Spleen (tissue), 11 donors: Measurements from ENCODE around the gene SLAIN2. TPM values are rescaled to one million over a fixed set of nuclear protein-coding genes. Genes with fewer than 3 reads are reported as not detected.

ENCODE experiments used
- DNase-seq: peaks from one replicate; pipeline ENCODE4 v3.0.0-alpha.2; 2020
- H3K27ac ChIP-seq, 8 donors: fragments of 200-600 bp; sonication (generic) in 7 of 8; 1 replicate in 4 of 8; 2 replicates in 4 of 8; pipeline versions ENCODE4 v1.5.0 to v1.8.0; 2016 to 2021; ENCODE audit warnings: inconsistent platforms in 4 of 8, mild to moderate bottlenecking in 4 of 8, moderate library complexity in 1 of 8
- H3K27me3 ChIP-seq, 7 donors: fragments of 200-600 bp; sonication (generic) in 6 of 7; replicated peaks in 1 of 7; 1 replicate in 4 of 7; 2 replicates in 3 of 7; pipeline versions ENCODE4 v1.5.0 to v1.8.0; 2016 to 2021; ENCODE audit warnings: inconsistent platforms in 3 of 7, mild to moderate bottlenecking in 1 of 7
- H3K36me3 ChIP-seq, 6 donors: fragments of 200-600 bp; sonication (generic) in 5 of 6; 1 replicate in 4 of 6; 2 replicates in 2 of 6; pipeline versions ENCODE4 v1.5.0 to v1.8.0; 2016 to 2021; ENCODE audit warnings: inconsistent platforms in 2 of 6
- H3K4me1 ChIP-seq, 6 donors: fragments of 200-600 bp; sonication (generic) in 5 of 6; 1 replicate in 3 of 6; 2 replicates in 3 of 6; pipeline versions ENCODE4 v1.5.0 to v1.8.0; 2016 to 2021; ENCODE audit warnings: inconsistent platforms in 3 of 6
- H3K4me3 ChIP-seq, 8 donors: fragments of 200-600 bp; sonication (generic) in 7 of 8; 1 replicate in 4 of 8; 2 replicates in 4 of 8; pipeline versions ENCODE4 v1.5.0 to v1.8.0; 2016 to 2021; ENCODE audit warnings: inconsistent platforms in 4 of 8, mild to moderate bottlenecking in 4 of 8, moderate library complexity in 2 of 8
- H3K9me3 ChIP-seq, 8 donors: fragments of 200-600 bp; sonication (generic) in 7 of 8; 1 replicate in 4 of 8; 2 replicates in 4 of 8; pipeline versions ENCODE4 v1.5.0 to v1.8.0; 2016 to 2021; ENCODE audit warnings: inconsistent platforms in 4 of 8
- CTCF ChIP-seq, 11 experiments: fragments of 200-600 bp in 7 of 11; fragments of 450-650 bp in 4 of 11; sonication (generic) in 4 of 11; IDR thresholded peaks in 8 of 11; conservative IDR thresholded peaks in 3 of 11; 1 replicate in 7 of 11; 2 replicates in 4 of 11; pipeline versions ENCODE4 v1.4.0 to v1.8.0; 2016 to 2021; ENCODE audit warnings: antibody characterized with exemption in 11 of 11, inconsistent platforms in 4 of 11, mild to moderate bottlenecking in 1 of 11
- POLR2A ChIP-seq, 3 donors: fragments of 450-650 bp; IDR thresholded peaks; one replicate each; pipeline ENCODE4 v1.5.1; 2017; ENCODE audit warnings: antibody characterized with exemption in 3 of 3, mild to moderate bottlenecking in 1 of 3
- POLR2AphosphoS5 ChIP-seq, 3 donors: sonication (generic); formaldehyde crosslinking; IDR thresholded peaks; one replicate each; pipeline ENCODE4 v1.5.1; 2017; ENCODE audit warnings: antibody characterized with exemption in 3 of 3
- WGBS, 5 donors: extraction: QIAGEN DNeasy Blood & Tissue Kit in 3 of 5; methylation state at CpG; one replicate each; pipeline versions ENCODE4 v1.1.5 to v1.1.7; 2013 to 2018; 5-methylcytosine and 5-hydroxymethylcytosine counted together
- intact Hi-C: fragments of 100-400 bp; cut with DNase I; formaldehyde crosslinking; loops from one replicate; pipeline ENCODE4 v1.15.0; 2023; ENCODE audit warnings: low total_unique reads
- polyA plus RNA-seq, 3 donors: library from polyadenylated mRNA; stranded (reverse); fragments of 200-250 nt; gene quantifications; one replicate each; pipeline ENCODE4 v1.2.1, GENCODE V29; 2013
- total RNA-seq, 7 donors: library from RNA; depleted of rRNA in 3 of 7; stranded (reverse); fragments of >200 nt in 3 of 7; fragmentation: NEBNext Ultra II Directional in 4 of 7; extraction: Animal tissue kit (Norgen Biotek cat#: 25700) in 4 of 7; gene quantifications; one replicate each; pipeline versions ENCODE4 v1.1.0 to v1.2.1, GENCODE V29; 2016 to 2021
- donor health status: healthy with polysubstance abuse.
- donor health status: DM: no; HTN: no; CAD: no; lungs with moderate emphysema.
- donor health status: DM: no; HTN: no; CAD: no.
- donor health status: Bipolar disorder and iron deficiency.
- donor health status: healthy.
- donor health status: DM: no; HTN: no; CAD: no.
- donor health status: DM: yes; HTN: yes; CAD: no.

The SLAIN2 gene
- total and polyA plus RNA-seq, 10 donors: 6.6 to 69.1 (median 45.1) TPM

GRCh38 chr4:48470570-48470969 is 129.2 kb downstream of the SLAIN2 start:
- no peaks in the 10 kb centered on the region for H3K36me3 ChIP-seq
- no peaks in the 10 kb centered on the region for H3K27me3 ChIP-seq
- no peak for DNase-seq
- TF ChIP-seq CTCF (IDR thresholded peaks at IDR 0.05 in 8 of 11, conservative IDR thresholded peaks at IDR 0.05 in 3 of 11) (no peak), POLR2AphosphoS5 (IDR thresholded peaks at IDR 0.05) (no peak), POLR2A (IDR thresholded peaks at IDR 0.05) (no peak)
- 21 to 70% (median 53%) methylated on average over 2 of the region's 2 CpGs for WGBS, 5 donors
- no peaks in the 10 kb centered on the region for H3K9me3 ChIP-seq
- no peak overlapping the region for H3K27ac ChIP-seq
- H3K4me3 ChIP-seq: no peak overlapping the region
- peaks cover 0 to 4% (median 0%) of the 10 kb centered on the region in 6 donors for H3K4me1 ChIP-seq
- intact Hi-C loops: no loop called here

GRCh38 chr4:48472794-48473193 is 131.5 kb downstream of the SLAIN2 start:
- Histone ChIP-seq H3K27ac (no peak overlapping the region), H3K36me3 (no peaks in the 10 kb centered on the region), H3K9me3 (no peaks in the 10 kb centered on the region), H3K27me3 (no peaks in the 10 kb centered on the region), H3K4me1 (no peaks in the 10 kb centered on the region), H3K4me3 (no peak overlapping the region)
- no peak for DNase-seq
- intact Hi-C loops: no loop called here
- WGBS, 5 donors: 73 to 89% (median 78%) methylated on average over 1 of the region's 1 CpG
- TF ChIP-seq POLR2A (IDR thresholded peaks at IDR 0.05) (no peak), CTCF (IDR thresholded peaks at IDR 0.05 in 8 of 11, conservative IDR thresholded peaks at IDR 0.05 in 3 of 11) (no peak), POLR2AphosphoS5 (IDR thresholded peaks at IDR 0.05) (no peak)

DNA sequence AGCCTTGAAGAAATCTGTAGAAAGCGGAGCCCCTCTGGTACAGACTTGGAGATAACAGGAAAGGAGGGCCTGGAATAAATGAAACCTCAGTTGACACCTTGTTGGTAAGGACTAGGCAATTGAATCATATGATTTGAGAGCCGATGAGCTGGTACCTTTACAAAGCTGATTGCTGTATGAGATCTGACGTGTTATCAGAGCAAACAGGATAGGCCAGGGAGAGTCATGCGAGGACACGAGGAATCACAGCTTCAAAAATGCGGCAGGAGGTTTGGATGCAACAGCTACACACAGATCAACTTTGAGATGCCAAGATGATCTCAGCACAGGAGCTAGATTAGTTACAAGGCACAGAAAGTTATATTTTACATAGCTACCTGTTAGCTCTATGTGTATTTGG is 134.4 kb downstream of the SLAIN2 start:
- intact Hi-C loops: no loop called here
- WGBS, 5 donors: 93 to 97% (median 94%) methylated on average over 6 of the region's 6 CpGs
- Histone ChIP-seq H3K27ac (no peak overlapping the region), H3K4me3 (no peak overlapping the region), H3K27me3 (peaks cover 0 to 14% (median 4%) of the 10 kb centered on the region in 7 donors), H3K4me1 (no peaks in the 10 kb centered on the region), H3K9me3 (no peaks in the 10 kb centered on the region), H3K36me3 (no peaks in the 10 kb centered on the region)
- no peak for DNase-seq
- TF ChIP-seq POLR2A (IDR thresholded peaks at IDR 0.05) (no peak), POLR2AphosphoS5 (IDR thresholded peaks at IDR 0.05) (no peak), CTCF (IDR thresholded peaks at IDR 0.05 in 8 of 11, conservative IDR thresholded peaks at IDR 0.05 in 3 of 11) (no peak)

Other genes with a start within 250 kb of the SLAIN2 start
- 10 to 100 TPM; 17.0 to 36.6 (median 29.6) TPM for gene TXK, start 207.3 kb upstream of the SLAIN2 start, total RNA-seq
- gene TXK, start 207.3 kb upstream of the SLAIN2 start, polyA plus RNA-seq: 1 to 10 TPM; 3.3 to 6.0 (median 3.5) TPM
- gene TEC, start 71.7 kb upstream of the SLAIN2 start, total RNA-seq: 10 to 100 TPM in 2 of 7 donors, 1 to 10 TPM in 5; 5.9 to 15.3 (median 8.1) TPM
- gene TEC, start 71.7 kb upstream of the SLAIN2 start, polyA plus RNA-seq: 1 to 10 TPM; 1.9 to 2.3 (median 2.0) TPM
- gene SLC10A4, start 141.8 kb downstream of the SLAIN2 start, total RNA-seq: under 1 TPM in 2 of 7 donors, not detected in 5; 0.27 to 0.32 TPM
- gene SLC10A4, start 141.8 kb downstream of the SLAIN2 start, polyA plus RNA-seq: under 1 TPM; 0.08 to 0.20 (median 0.13) TPM
- not detected for gene ZAR1, start 148.7 kb downstream of the SLAIN2 start, total RNA-seq
- not detected for gene ZAR1, start 148.7 kb downstream of the SLAIN2 start, polyA plus RNA-seq